T-cell (primary cell): ENCODE measurements around the gene NAV2. TPM values are rescaled to one million over a fixed set of nuclear protein-coding genes. Genes with fewer than 3 reads are reported as not detected.

Experiments
- ATAC-seq, 4 experiments: fragments of 200-7000 bp in 3 of 4; fragments of 150-1000 bp in 1 of 4; cut with Tn5 transposase; replicated peaks in 1 of 4; 1 replicate in 3 of 4; 2 replicates in 1 of 4; pipeline ENCODE4 v1.10.0; 2021; ENCODE audit warnings: moderate library complexity in 3 of 4, mild to moderate bottlenecking in 2 of 4, moderate number of reproducible peaks in 1 of 4
- CTCF ChIA-PET, 2 donors: fragments of 300-600 bp; sonication (Branson Sonifier 250); formaldehyde crosslinking; loops; one replicate each; lab custom pipeline; 2022; ENCODE audit warnings: antibody characterized with exemption in 2 of 2; lab: Charles Lee
- POLR2A ChIA-PET, 2 donors: fragments of 300-600 bp; sonication (Branson Sonifier 250); formaldehyde crosslinking; loops; one replicate each; lab custom pipeline; 2022; ENCODE audit warnings: antibody characterized with exemption in 2 of 2; lab: Charles Lee
- DNase-seq, 35 experiments: peaks; one replicate each; pipeline versions ENCODE4 v3.0.0 to v3.0.0-alpha.2; 2013 to 2023
- H3K27ac ChIP-seq: one replicate; pipeline ENCODE4 v1.5.1; 2013; ENCODE audit warnings: low read length
- H3K27me3 ChIP-seq, 2 experiments: replicated peaks in 1 of 2; 1 replicate in 1 of 2; 2 replicates in 1 of 2; pipeline versions ENCODE4 v1.6.1 to v1.7.0; 2013; ENCODE audit warnings: low read length in 1 of 2, mixed read lengths in 1 of 2; ENCODE audit not compliant: control insufficient read depth in 2 of 2, insufficient read depth in 2 of 2; ENCODE audit errors: extremely low read depth in 1 of 2
- H3K36me3 ChIP-seq, 2 donors: 1 replicate in 1 of 2; 2 replicates in 1 of 2; pipeline versions ENCODE4 v1.6.1 to v1.7.0; 2013; ENCODE audit warnings: low read length in 1 of 2; ENCODE audit not compliant: control insufficient read depth in 2 of 2, insufficient read depth in 1 of 2; ENCODE audit errors: extremely low read depth in 1 of 2
- H3K4me1 ChIP-seq, 2 experiments: 1 replicate in 1 of 2; 2 replicates in 1 of 2; pipeline versions ENCODE4 v1.6.1 to v1.7.0; 2013; ENCODE audit warnings: low read length in 2 of 2, mixed read lengths in 1 of 2; ENCODE audit not compliant: insufficient read depth in 2 of 2, control insufficient read depth in 1 of 2; ENCODE audit errors: extremely low read depth in 1 of 2
- H3K4me3 ChIP-seq, 2 donors: 1 replicate in 1 of 2; 2 replicates in 1 of 2; pipeline versions ENCODE4 v1.5.1 to v1.7.0; 2013; ENCODE audit warnings: mild to moderate bottlenecking in 2 of 2, low read length in 1 of 2, moderate library complexity in 1 of 2; ENCODE audit not compliant: control insufficient read depth in 1 of 2; ENCODE audit errors: extremely low read depth in 1 of 2
- H3K9me3 ChIP-seq: 2 replicates; pipeline ENCODE4 v1.7.0; 2013
- H3K27ac Mint-ChIP-seq, 2 donors: one replicate each; pipeline ENCODE4 v1.8.0; 2020 to 2021; ENCODE audit warnings: mild to moderate bottlenecking in 2 of 2, mixed read lengths in 2 of 2
- H3K27me3 Mint-ChIP-seq, 2 donors: one replicate each; pipeline ENCODE4 v1.8.0; 2021 to 2022; ENCODE audit warnings: mixed read lengths in 2 of 2
- H3K36me3 Mint-ChIP-seq: one replicate; pipeline ENCODE4 v1.8.0; 2021; ENCODE audit warnings: mixed read lengths
- H3K4me1 Mint-ChIP-seq, 3 donors: one replicate each; pipeline ENCODE4 v1.8.0; 2020 to 2022; ENCODE audit warnings: mixed read lengths in 3 of 3, mild to moderate bottlenecking in 1 of 3
- H3K4me3 Mint-ChIP-seq, 3 donors: one replicate each; pipeline ENCODE4 v1.8.0; 2020 to 2022; ENCODE audit warnings: mild to moderate bottlenecking in 3 of 3, mixed read lengths in 3 of 3, moderate library complexity in 3 of 3
- H3K9me3 Mint-ChIP-seq, 3 donors: one replicate each; pipeline ENCODE4 v1.8.0; 2020 to 2022; ENCODE audit warnings: mixed read lengths in 3 of 3
- whole genome bisulfite sequencing: methylation state at CpG from one replicate; pipeline ENCODE4 v1.1.5; 2013; ENCODE audit warnings: missing lambda C conversion rate; ENCODE audit not compliant: insufficient coverage; 5-methylcytosine and 5-hydroxymethylcytosine counted together
- total RNA-seq, 35 experiments: library from RNA in 6 of 35; stranded (reverse) in 6 of 35; fragments of 120-200 nt in 1 of 35; gene quantifications; one replicate each; pipeline versions ENCODE4 v1.2.1 to v1.2.4 and lab custom pipeline; 2013 to 2026

Gene NAV2
- total RNA-seq, 5 donors from 2014 or later (not counting 1 experiment from before 2014, with no cell fraction given), result 0.55 to 3.0 (median 1.8) TPM

GRCh38 chr11:19907839-19908238 is 195.2 kb downstream of the NAV2 start:
- Histone ChIP-seq H3K4me1 (no peaks in the 10 kb centered on the region), H3K27ac (no peak overlapping the region), H3K4me3 (no peak overlapping the region), H3K27me3 (peaks cover 0 to 2% of the 10 kb centered on the region in 2 experiments), H3K9me3 (no peaks in the 10 kb centered on the region), H3K36me3 (no peaks in the 10 kb centered on the region)
- CTCF ChIA-PET, result interaction anchor here in 1 of 2 donors (0.6 kb wide), 1 partner anchor 204 kb away, joined by 7 read pairs; no protein-coding TSS in a partner anchor
- Mint-ChIP-seq H3K27ac (no peak overlapping the region), H3K27me3 (no peaks in the 10 kb centered on the region), H3K4me3 (no peak overlapping the region), H3K36me3 (no peaks in the 10 kb centered on the region), H3K4me1 (no peaks in the 10 kb centered on the region), H3K9me3 (no peaks in the 10 kb centered on the region)
- 78% methylated on average over 4 of the region's 4 CpGs for whole genome bisulfite sequencing
- POLR2A ChIA-PET, result no interaction called here
- no peak for ATAC-seq
- DNase-seq, result no peak

GRCh38 chr11:19910931-19911330 is 198.3 kb downstream of the NAV2 start:
- Mint-ChIP-seq H3K9me3 (no peaks in the 10 kb centered on the region), H3K27me3 (no peaks in the 10 kb centered on the region), H3K36me3 (no peaks in the 10 kb centered on the region), H3K27ac (no peak overlapping the region), H3K4me1 (no peaks in the 10 kb centered on the region), H3K4me3 (no peak overlapping the region)
- Histone ChIP-seq H3K4me3 (no peak overlapping the region), H3K36me3 (no peaks in the 10 kb centered on the region), H3K27me3 (peaks cover 0 to 2% of the 10 kb centered on the region in 2 experiments), H3K9me3 (no peaks in the 10 kb centered on the region), H3K27ac (no peak overlapping the region), H3K4me1 (no peaks in the 10 kb centered on the region)
- WGBS, result 100% methylated on average over 1 of the region's 1 CpG
- ATAC-seq (no peak), DNase-seq (no peak)
- ChIA-PET POLR2A (no interaction called here), CTCF (no interaction called here)

DNA sequence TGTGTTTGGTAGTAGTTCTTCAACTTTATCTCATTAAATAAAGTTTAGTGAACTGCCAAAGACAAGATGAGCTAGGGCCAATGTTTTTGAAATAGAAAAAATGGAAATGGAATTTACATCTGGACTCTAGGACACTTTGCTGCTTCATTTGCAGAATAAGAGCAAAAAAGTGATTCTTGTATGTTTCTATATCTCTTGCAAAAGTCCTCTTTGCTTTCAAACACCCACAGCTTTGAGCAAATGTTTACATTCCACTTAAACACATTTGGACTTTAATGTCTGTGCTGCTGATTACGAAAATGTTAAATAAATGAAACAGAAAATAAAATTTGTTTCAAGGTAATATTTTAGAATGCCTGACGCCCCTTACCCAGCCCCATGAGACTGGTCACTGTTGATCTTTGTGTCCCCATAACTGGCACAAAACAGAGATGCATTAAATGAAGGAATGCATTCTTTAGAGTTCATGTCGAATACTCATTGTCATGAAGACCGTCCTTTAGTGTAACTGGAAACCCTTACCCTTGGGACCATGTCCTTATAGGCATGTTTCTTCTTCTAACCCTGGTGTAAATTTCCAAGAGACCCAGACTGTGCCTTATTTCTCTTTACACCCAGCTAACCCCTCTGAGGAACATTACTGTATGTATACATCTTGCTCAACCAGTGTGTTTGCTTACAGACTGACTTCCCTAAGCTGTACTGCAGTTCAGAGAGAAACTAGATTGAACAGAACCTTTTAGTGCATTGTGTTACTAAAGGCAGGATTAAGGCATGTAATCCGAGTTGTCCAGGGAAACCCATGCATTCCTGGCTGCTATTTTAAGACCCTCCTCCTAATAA is 199.7 kb downstream of the NAV2 start:
- Histone ChIP-seq H3K36me3 (no peaks in the 10 kb centered on the region), H3K27ac (no peak overlapping the region), H3K4me1 (no peaks in the 10 kb centered on the region), H3K4me3 (no peak overlapping the region), H3K27me3 (peaks cover 0 to 2% of the 10 kb centered on the region in 2 experiments), H3K9me3 (no peaks in the 10 kb centered on the region)
- 89% methylated on average over 3 of the region's 5 CpGs for WGBS
- ATAC-seq, result no peak
- H3K27ac Mint-ChIP-seq, result no peak overlapping the region
- peaks cover 0 to 4% of the 10 kb centered on the region in 2 donors for H3K27me3 Mint-ChIP-seq
- H3K4me1 Mint-ChIP-seq, result no peaks in the 10 kb centered on the region
- CTCF ChIA-PET, result interaction anchor here in 1 of 2 donors (0.6 kb wide), 1 partner anchor 24 kb away, joined by 3 read pairs; no protein-coding TSS in a partner anchor
- DNase-seq, result no peak
- POLR2A ChIA-PET, result interaction anchor here in 1 of 2 donors (0.6 kb wide), 1 partner anchor 24 kb away, joined by 3 read pairs; no protein-coding TSS in a partner anchor
- no peaks in the 10 kb centered on the region for H3K36me3 Mint-ChIP-seq
- H3K9me3 Mint-ChIP-seq, result no peaks in the 10 kb centered on the region
- no peak overlapping the region for H3K4me3 Mint-ChIP-seq

DNA sequence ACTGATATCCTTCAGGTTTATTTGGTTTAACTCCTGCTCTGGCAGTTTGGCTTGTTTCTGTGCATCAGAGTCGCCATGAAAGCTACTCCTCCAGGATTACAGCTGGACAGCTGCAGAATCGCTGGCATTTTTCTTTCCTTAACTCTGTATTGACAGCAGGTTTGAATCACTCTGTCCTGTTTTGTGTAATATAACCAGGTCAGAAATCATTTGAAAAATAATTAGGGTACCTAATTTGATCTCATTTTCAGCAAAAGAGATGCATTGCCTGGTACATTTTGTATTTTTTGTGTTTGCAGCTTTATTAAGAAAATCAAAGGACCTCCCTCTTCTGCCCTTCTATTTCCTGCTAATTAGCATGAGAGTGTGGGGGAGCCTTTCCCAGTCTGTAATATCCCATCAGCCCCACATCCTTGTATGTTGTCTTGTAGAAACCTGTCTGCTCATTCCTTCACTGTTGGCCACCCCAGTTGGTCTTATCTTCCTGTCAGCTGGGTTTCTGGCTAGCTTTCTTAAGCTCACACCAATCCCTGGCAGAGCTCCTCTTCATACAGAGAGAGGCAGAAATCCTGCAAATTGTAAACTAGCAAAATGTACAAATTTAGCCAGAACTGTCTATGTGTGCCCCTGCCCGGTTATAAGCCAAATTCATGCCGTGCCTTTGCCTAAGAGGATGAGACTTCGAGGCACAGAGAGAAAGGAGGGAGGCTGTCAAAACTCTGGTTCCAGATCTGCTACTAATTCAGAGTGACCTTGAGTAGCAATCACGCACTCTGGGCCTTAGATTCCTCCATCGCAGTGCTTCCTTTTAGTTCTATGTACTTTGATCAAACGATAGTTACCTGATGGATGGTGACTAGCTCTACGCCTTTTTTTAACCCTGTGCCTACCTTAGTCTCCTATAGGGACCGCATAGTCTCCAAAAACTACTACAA is 200.6 kb downstream of the NAV2 start:
- Mint-ChIP-seq H3K9me3 (no peaks in the 10 kb centered on the region), H3K27me3 (peaks cover 6 to 7% of the 10 kb centered on the region in 2 donors), H3K36me3 (no peaks in the 10 kb centered on the region), H3K27ac (no peak overlapping the region), H3K4me3 (no peak overlapping the region), H3K4me1 (no peaks in the 10 kb centered on the region)
- ChIA-PET POLR2A (interaction anchor here in 1 of 2 donors (0.6 kb wide), 1 partner anchor 25 kb away, joined by 3 read pairs; no protein-coding TSS in a partner anchor), CTCF (interaction anchor here in 1 of 2 donors (0.6 kb wide), 1 partner anchor 9 kb away, joined by 3 read pairs; no protein-coding TSS in a partner anchor)
- Histone ChIP-seq H3K9me3 (no peaks in the 10 kb centered on the region), H3K4me1 (no peaks in the 10 kb centered on the region), H3K27ac (no peak overlapping the region), H3K4me3 (no peak overlapping the region), H3K36me3 (no peaks in the 10 kb centered on the region), H3K27me3 (peaks cover 0 to 2% of the 10 kb centered on the region in 2 experiments)
- ATAC-seq (no peak), DNase-seq (no peak)
- 85% methylated on average over 7 of the region's 10 CpGs for WGBS

GRCh38 chr11:19913893-19914249 is 201.2 kb downstream of the NAV2 start:
- no peaks in the 10 kb centered on the region for H3K36me3 ChIP-seq
- no peak overlapping the region for H3K27ac ChIP-seq
- Mint-ChIP-seq H3K9me3 (no peaks in the 10 kb centered on the region), H3K36me3 (no peaks in the 10 kb centered on the region), H3K4me3 (no peak overlapping the region), H3K4me1 (no peaks in the 10 kb centered on the region), H3K27ac (no peak overlapping the region), H3K27me3 (peaks cover 10 to 12% of the 10 kb centered on the region in 2 donors)
- ATAC-seq (no peak), DNase-seq (no peak)
- ChIA-PET POLR2A (no interaction called here), CTCF (interaction anchor here in 1 of 2 donors (0.7 kb wide), 1 partner anchor 230 kb away, joined by 3 read pairs; no protein-coding TSS in a partner anchor)
- H3K4me3 ChIP-seq, result no peak overlapping the region
- WGBS, result 62% methylated on average over 3 of the region's 3 CpGs
- H3K9me3 ChIP-seq, result no peaks in the 10 kb centered on the region
- H3K4me1 ChIP-seq, result no peaks in the 10 kb centered on the region
- H3K27me3 ChIP-seq, result peaks cover 0 to 2% of the 10 kb centered on the region in 2 experiments

DNA sequence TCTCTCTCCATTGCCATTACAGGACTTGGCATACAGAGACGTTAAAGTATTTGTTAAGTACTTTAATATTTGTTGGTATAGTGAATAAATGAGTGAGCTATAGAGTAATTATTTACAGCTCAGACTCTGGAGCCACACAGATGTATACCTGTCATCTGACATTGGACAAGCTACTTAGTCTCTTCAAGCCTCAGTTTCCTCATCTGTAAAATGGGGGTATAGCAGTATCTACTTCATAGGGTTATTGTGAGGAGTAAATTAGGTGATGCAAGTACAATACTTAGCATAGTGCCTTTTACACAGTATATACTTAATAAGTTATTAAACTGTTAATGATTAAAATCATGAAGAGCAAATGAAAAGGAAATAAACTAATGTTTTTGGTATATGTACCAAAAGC is 203.2 kb downstream of the NAV2 start:
- ATAC-seq, result no peak
- H3K4me1 Mint-ChIP-seq, result no peaks in the 10 kb centered on the region
- H3K27ac ChIP-seq, result no peak overlapping the region
- DNase-seq, result no peak
- H3K4me1 ChIP-seq, result no peaks in the 10 kb centered on the region
- no peaks in the 10 kb centered on the region for H3K9me3 ChIP-seq
- POLR2A ChIA-PET, result no interaction called here
- H3K36me3 Mint-ChIP-seq, result no peaks in the 10 kb centered on the region
- H3K27me3 ChIP-seq, result peaks cover 2% of the 10 kb centered on the region in 2 experiments
- WGBS, result no CpG with 5 or more reads among the region's 1 CpG
- no peaks in the 10 kb centered on the region for H3K9me3 Mint-ChIP-seq
- H3K4me3 Mint-ChIP-seq, result no peak overlapping the region
- no peak overlapping the region for H3K4me3 ChIP-seq
- no peaks in the 10 kb centered on the region for H3K36me3 ChIP-seq
- H3K27me3 Mint-ChIP-seq, result peaks cover 11 to 18% of the 10 kb centered on the region in 2 donors
- CTCF ChIA-PET, result no interaction called here
- no peak overlapping the region for H3K27ac Mint-ChIP-seq
